ENCODE measurements around the gene HAUS6.

HAUS6 gene

DNA sequence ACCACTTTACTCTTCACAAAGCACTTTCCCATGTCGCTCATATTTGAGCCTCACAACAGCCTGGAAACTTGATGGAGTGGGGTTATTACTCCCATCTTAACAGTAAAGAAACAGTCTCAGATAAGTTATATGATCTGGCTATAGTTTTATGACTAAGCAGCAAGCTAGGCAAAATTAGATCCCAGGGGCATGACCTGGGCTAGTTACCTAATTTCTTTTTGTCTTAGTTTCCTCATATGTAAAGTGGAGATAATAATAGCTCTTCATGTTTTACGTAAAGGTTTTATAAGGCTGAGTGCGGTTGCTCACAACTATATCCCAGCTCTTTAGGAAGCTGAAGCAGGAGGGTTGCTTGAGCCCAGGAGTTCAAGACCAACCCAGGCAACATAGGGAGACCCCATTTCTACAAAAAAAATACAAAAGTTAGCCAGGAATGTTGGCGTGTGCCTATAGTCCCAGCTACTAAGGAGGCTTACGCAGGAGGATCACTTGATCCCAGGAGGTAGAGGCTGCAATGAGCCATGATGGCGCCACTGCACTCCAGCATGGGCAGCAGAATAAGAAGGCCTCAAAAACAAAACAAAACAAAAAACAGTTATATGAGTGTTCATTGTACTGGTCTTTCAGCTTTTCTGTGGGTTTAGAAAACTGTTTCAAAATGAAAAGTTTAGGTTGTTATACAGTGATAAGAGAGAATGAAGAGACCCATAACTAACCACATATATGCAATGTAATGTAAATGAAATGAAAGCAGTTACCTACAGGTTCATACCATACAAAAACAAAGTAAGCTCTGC lies 31.0 kb upstream of the HAUS6 start:
- H3K9me3 ChIP-seq (ENCODE audit: insufficient read depth, low read depth, low read length): no peaks in the 10 kb centered on the region
- peaks cover 24% of the 10 kb centered on the region for H3K4me1 ChIP-seq (ENCODE audit: insufficient read depth, low read length)
- H3K27me3 ChIP-seq (ENCODE audit: insufficient read depth, low read length): no peaks in the 10 kb centered on the region; the same call in 1 of the 2 replicates
- no peak overlapping the region for H3K27ac ChIP-seq (ENCODE audit: low read length)
- no peak overlapping the region for H3K9ac ChIP-seq (ENCODE audit: low read depth, low read length)
- H3K4me3 ChIP-seq (ENCODE audit: low read length): no peak overlapping the region
- H3K36me3 ChIP-seq (ENCODE audit: insufficient read depth, low read depth, low read length): no peaks in the 10 kb centered on the region

DNA sequence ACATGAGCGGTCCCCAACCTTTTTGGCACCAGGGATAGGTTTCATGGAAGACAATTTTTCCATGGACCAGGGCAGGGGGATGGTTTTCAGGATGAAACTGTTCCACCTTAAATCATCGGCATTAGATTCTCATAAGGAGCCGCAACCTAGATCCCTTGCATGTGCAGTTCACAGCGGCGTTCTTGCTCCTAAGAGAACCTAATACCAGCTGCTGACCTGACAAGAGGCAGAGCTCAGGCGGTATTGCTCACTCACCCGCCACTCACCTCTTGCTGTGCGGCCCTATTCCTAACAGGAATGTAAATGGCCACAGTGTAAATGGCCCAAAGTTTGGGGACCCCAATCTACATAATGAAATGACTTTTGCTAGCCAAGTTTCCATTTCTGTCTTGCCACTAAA lies 27.7 kb upstream of the HAUS6 start:
- Histone ChIP-seq H3K27ac (ENCODE audit: low read length) (no peak overlapping the region), H3K9ac (ENCODE audit: low read depth, low read length) (peak overlapping the region; percentile 27), H3K4me1 (ENCODE audit: insufficient read depth, low read length) (peaks cover 29% of the 10 kb centered on the region), H3K9me3 (ENCODE audit: insufficient read depth, low read depth, low read length) (no peaks in the 10 kb centered on the region), H3K36me3 (ENCODE audit: insufficient read depth, low read depth, low read length) (peaks cover 8% of the 10 kb centered on the region), H3K4me3 (ENCODE audit: low read length) (peak overlapping the region; percentile 89), H3K27me3 (ENCODE audit: insufficient read depth, low read length) (no peaks in the 10 kb centered on the region; the same call in 1 of the 2 replicates)

DNA sequence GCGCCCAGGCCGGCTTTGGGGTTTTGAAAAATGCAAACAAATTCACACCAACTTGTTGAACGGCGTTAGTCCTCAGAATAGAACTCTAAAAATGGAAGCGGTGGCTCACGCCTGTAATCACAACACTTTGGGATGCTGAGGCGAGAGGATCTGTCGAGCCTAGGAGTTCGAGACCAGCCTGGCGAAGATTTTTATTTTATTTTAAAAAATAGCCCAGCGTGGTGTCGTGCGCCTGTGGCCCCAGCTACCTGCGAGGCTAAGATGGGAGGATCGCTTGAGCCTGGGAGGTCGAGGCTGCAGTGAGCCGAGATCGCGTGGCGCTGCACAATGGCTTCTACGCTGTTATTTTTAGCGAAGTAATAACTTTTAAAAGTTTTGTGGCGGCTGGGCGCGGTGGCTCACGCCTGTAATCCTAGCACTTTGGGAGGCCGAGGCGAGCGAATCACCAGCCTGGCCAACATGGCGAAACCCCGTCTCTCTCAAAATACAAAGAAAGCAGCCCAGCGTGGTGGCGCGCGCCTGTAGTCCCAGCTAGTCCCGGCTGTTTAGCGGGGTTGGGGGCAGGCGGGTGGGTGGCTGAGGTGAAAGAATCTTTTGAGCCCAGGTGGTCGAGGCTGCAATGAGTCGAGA lies 25.3 kb upstream of the HAUS6 start:
- Histone ChIP-seq H3K4me3 (ENCODE audit: low read length) (peak overlapping the region; percentile 89), H3K36me3 (ENCODE audit: insufficient read depth, low read depth, low read length) (peaks cover 31% of the 10 kb centered on the region), H3K27ac (ENCODE audit: low read length) (peak overlapping the region; percentile 72), H3K9me3 (ENCODE audit: insufficient read depth, low read depth, low read length) (no peaks in the 10 kb centered on the region), H3K27me3 (ENCODE audit: insufficient read depth, low read length) (no peaks in the 10 kb centered on the region; the same call in 1 of the 2 replicates), H3K9ac (ENCODE audit: low read depth, low read length) (peak overlapping the region; percentile 90), H3K4me1 (ENCODE audit: insufficient read depth, low read length) (peaks cover 29% of the 10 kb centered on the region)

DNA sequence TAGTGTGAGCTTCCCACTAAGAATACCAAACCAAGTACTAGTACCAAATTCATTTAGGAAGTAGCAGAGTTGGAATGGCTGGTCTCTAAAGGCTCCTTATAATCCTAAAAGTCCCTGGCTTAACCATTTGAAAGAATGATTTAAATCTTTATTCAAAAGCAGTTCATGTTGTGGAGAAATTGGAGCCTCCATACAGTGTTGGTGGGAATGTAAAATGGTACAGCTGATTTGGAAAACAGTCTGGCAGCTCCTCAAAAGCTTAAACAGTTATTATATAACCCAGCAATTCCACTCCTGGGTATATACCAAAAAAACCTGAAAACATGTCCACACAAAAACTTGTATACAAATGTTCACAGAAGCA lies 21.7 kb upstream of the HAUS6 start:
- Histone ChIP-seq H3K9ac (ENCODE audit: low read depth, low read length) (no peak overlapping the region), H3K4me1 (ENCODE audit: insufficient read depth, low read length) (peaks cover 5% of the 10 kb centered on the region; the same call in 1 of the 2 replicates), H3K27me3 (ENCODE audit: insufficient read depth, low read length) (no peaks in the 10 kb centered on the region; the same call in 1 of the 2 replicates), H3K27ac (ENCODE audit: low read length) (no peak overlapping the region), H3K36me3 (ENCODE audit: insufficient read depth, low read depth, low read length) (peaks cover 67% of the 10 kb centered on the region), H3K9me3 (ENCODE audit: insufficient read depth, low read depth, low read length) (no peaks in the 10 kb centered on the region), H3K4me3 (ENCODE audit: low read length) (no peak overlapping the region)

DNA sequence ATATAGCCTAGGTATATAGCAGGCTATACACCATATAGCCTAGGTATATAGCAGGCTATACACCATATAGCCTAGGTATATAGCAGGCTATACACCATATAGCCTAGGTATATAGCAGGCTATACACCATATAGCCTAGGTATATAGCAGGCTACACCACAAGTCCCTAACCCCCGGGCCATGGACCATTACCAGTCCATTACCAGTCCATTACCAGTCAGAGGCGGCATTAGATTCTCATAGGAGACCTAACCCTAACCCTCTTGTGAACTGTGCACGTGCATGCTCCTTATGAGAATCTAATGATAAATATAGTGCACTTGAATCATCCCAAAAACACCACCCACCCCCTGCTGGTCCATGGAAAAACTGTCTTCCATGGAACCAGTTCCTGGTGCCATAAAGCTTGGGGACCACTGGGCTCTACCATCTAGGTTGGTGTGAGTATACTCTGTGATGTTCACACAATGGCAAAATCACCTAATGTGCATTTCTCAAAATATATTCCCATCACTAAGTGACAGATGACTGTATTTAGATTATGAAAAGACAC lies 19.9 kb upstream of the HAUS6 start:
- Histone ChIP-seq H3K27me3 (ENCODE audit: insufficient read depth, low read length) (no peaks in the 10 kb centered on the region), H3K9ac (ENCODE audit: low read depth, low read length) (no peak overlapping the region), H3K27ac (ENCODE audit: low read length) (no peak overlapping the region), H3K4me1 (ENCODE audit: insufficient read depth, low read length) (peaks cover 4% of the 10 kb centered on the region), H3K4me3 (ENCODE audit: low read length) (no peak overlapping the region), H3K36me3 (ENCODE audit: insufficient read depth, low read depth, low read length) (peaks cover 86% of the 10 kb centered on the region), H3K9me3 (ENCODE audit: insufficient read depth, low read depth, low read length) (no peaks in the 10 kb centered on the region)

DNA sequence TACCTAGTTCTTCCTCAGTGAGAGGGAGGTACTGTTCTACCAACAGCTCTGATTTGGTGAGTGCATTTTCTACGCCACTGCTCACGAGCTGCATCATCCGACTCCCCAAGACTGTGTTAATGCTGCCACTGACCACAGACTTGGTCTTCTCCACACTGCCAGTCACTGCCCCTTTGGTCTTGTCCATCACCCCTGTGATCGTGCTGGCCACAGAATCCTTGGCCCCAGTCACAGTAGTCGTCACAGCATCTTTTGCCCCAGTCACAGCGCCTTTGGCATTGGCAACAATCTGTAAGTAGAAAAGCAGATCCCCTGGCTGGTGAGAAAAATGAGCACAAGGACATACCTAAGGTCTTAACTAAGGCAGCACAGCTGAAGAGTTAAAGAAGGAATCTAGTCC lies 18.2 kb upstream of the HAUS6 start:
- peaks cover 99% of the 10 kb centered on the region for H3K36me3 ChIP-seq (ENCODE audit: insufficient read depth, low read depth, low read length)
- no peak overlapping the region for H3K4me3 ChIP-seq (ENCODE audit: low read length)
- H3K9ac ChIP-seq (ENCODE audit: low read depth, low read length): no peak overlapping the region
- H3K27me3 ChIP-seq (ENCODE audit: insufficient read depth, low read length): no peaks in the 10 kb centered on the region
- no peaks in the 10 kb centered on the region for H3K9me3 ChIP-seq (ENCODE audit: insufficient read depth, low read depth, low read length)
- H3K4me1 ChIP-seq (ENCODE audit: insufficient read depth, low read length): no peaks in the 10 kb centered on the region; the same call in 1 of the 2 replicates
- no peak overlapping the region for H3K27ac ChIP-seq (ENCODE audit: low read length)

DNA sequence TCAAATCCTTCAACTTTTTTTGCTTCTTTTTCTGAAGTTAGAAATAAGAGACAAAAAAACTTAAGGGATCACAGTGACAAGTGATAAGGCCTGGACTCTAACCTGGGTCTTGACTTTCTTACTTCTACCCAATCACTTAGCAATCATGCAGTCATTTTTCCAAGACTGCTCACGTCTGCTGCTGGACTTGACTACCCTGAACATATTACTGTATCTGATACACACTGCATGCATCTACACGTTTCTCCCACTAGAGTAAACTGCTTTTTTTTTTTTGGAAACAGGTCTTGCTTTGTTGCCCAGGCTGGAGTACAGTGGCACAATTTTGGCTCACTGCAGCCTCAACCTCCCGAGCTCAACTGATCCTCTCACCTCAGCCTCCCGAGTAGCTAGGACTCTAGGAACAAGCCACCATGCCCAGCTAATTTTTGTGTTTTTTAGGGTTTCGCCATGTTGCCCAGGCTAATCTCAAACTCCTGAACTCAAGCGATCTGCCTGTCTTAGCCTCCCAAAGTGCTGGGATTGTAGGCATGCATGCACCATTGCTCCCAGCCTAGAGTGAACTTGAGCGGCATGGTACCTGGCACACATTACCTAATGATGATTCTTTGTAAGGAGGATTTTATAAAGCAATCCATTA lies 17.2 kb upstream of the HAUS6 start:
- Histone ChIP-seq H3K4me3 (ENCODE audit: low read length) (no peak overlapping the region), H3K36me3 (ENCODE audit: insufficient read depth, low read depth, low read length) (peaks cover 98% of the 10 kb centered on the region), H3K27me3 (ENCODE audit: insufficient read depth, low read length) (no peaks in the 10 kb centered on the region), H3K4me1 (ENCODE audit: insufficient read depth, low read length) (no peaks in the 10 kb centered on the region; the same call in 1 of the 2 replicates), H3K9me3 (ENCODE audit: insufficient read depth, low read depth, low read length) (no peaks in the 10 kb centered on the region), H3K9ac (ENCODE audit: low read depth, low read length) (no peak overlapping the region), H3K27ac (ENCODE audit: low read length) (no peak overlapping the region)

DNA sequence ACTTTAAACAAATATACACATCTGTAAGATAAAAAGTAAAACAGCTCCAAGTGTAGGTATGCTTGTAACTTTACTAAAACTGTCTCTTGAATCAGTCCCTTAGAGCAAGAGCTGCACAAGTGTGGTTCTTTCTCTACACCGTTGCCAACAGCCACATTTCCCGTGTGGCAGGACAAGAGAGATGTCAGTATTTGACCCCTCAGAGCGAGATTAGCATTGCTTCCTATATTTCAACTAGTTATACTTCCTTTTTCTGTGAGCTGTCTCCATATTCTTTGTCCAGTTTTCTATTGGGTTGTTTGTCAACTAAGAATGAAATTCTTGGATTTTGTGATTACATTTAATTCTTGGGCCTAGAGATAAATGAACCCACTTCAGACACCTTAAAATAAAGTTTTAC lies 16.5 kb upstream of the HAUS6 start:
- H3K27me3 ChIP-seq (ENCODE audit: insufficient read depth, low read length): no peaks in the 10 kb centered on the region
- H3K4me1 ChIP-seq (ENCODE audit: insufficient read depth, low read length): no peaks in the 10 kb centered on the region; the same call in 1 of the 2 replicates
- H3K9ac ChIP-seq (ENCODE audit: low read depth, low read length): no peak overlapping the region
- H3K4me3 ChIP-seq (ENCODE audit: low read length): no peak overlapping the region
- no peaks in the 10 kb centered on the region for H3K9me3 ChIP-seq (ENCODE audit: insufficient read depth, low read depth, low read length)
- H3K36me3 ChIP-seq (ENCODE audit: insufficient read depth, low read depth, low read length): peaks cover 97% of the 10 kb centered on the region
- H3K27ac ChIP-seq (ENCODE audit: low read length): no peak overlapping the region

DNA sequence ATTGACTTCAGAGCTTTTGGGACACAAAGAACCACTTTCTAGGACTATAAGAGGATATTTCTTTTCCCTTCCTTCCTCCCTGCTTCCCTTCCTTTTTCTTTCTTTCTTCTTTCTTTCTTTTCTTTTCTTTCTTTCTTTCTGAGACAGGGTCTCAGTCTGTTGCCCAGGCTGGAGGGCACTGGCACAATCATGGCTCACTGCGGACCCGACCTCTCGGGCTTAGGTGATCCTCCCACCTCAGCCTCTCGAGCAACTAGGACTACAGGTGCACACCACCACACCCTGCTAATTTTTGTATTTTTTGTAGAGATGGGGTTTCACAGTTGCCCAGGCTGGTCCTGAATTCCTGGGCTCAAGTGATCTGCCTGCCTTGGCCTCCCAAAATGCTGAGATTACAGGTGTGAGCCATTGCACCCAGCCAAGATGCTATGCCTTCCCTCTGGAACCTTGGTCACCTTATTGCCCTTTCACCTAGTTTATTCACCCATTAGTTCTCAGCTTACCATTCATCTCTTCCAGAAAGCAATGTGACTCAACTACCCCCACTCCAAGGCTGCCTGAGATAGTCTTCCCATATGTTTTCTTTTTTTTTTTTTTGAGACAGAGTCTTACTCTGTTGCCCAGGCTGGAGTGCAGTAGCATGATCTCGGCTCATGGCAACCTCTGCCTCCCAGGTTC lies 14.5 kb upstream of the HAUS6 start:
- H3K4me3 ChIP-seq (ENCODE audit: low read length): no peak overlapping the region
- H3K27ac ChIP-seq (ENCODE audit: low read length): no peak overlapping the region
- no peaks in the 10 kb centered on the region; the same call in 1 of the 2 replicates for H3K4me1 ChIP-seq (ENCODE audit: insufficient read depth, low read length)
- H3K9ac ChIP-seq (ENCODE audit: low read depth, low read length): no peak overlapping the region
- H3K36me3 ChIP-seq (ENCODE audit: insufficient read depth, low read depth, low read length): peaks cover 77% of the 10 kb centered on the region
- no peaks in the 10 kb centered on the region for H3K27me3 ChIP-seq (ENCODE audit: insufficient read depth, low read length)
- no peaks in the 10 kb centered on the region for H3K9me3 ChIP-seq (ENCODE audit: insufficient read depth, low read depth, low read length)

DNA sequence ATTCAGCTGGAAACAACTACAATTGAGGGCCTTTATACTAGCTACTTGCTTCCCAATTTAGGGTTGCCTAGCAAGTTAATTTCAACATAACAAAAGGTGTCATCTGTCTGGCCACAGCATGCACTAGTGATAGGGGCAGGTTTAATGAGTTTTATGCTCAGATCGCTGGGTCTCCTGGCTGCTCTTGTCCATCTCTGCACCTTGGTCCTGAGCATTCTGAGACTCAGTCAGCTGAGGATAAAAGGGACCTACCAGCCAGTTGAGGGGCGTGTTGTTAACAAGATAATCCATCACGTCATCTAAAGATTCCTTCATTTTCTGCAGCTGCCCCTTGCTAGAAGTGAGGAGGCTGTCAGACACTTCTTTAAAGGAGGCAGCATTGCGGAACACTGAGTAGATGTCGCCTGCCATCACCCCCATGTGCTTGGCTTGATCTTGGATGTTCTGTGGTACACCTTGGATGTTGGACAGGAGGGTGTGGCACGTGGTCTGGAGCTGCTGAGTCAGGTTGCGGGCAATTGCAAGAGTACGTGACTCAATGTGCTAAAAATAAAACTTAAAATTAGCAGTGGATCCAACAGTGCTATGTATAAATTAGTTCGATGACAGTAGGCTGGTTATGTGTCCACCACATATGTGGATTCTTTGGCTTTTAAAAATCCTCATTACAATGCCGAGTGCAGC lies 13.5 kb upstream of the HAUS6 start:
- no peaks in the 10 kb centered on the region for H3K9me3 ChIP-seq (ENCODE audit: insufficient read depth, low read depth, low read length)
- H3K9ac ChIP-seq (ENCODE audit: low read depth, low read length): no peak overlapping the region
- no peak overlapping the region for H3K27ac ChIP-seq (ENCODE audit: low read length)
- H3K4me3 ChIP-seq (ENCODE audit: low read length): no peak overlapping the region
- H3K4me1 ChIP-seq (ENCODE audit: insufficient read depth, low read length): no peaks in the 10 kb centered on the region; the same call in 1 of the 2 replicates
- no peaks in the 10 kb centered on the region for H3K27me3 ChIP-seq (ENCODE audit: insufficient read depth, low read length)
- peaks cover 68% of the 10 kb centered on the region for H3K36me3 ChIP-seq (ENCODE audit: insufficient read depth, low read depth, low read length)
